HL-60 (cell line): ENCODE data around the gene SHOC2.

Source experiments
- GABPA ChIP-seq: IDR thresholded peaks from 2 replicates; pipeline ENCODE4 v1.6.1; 2012; ENCODE audit warnings: low read depth
- POLR2AphosphoS5 ChIP-seq: IDR thresholded peaks from 2 replicates; pipeline ENCODE4 v1.6.1; 2012; ENCODE audit warnings: low read depth
- TF ChIP-seq, protein P1 (sequence below): IDR thresholded peaks from one replicate; pipeline ENCODE4 v1.5.1; 2011; ENCODE audit warnings: low read length, control low read depth, inconsistent platforms; ENCODE audit not compliant: insufficient read depth
- TF ChIP-seq, protein P2 (sequence below): IDR thresholded peaks from 2 replicates; pipeline ENCODE4 v1.6.1; 2012; ENCODE audit warnings: low read depth; ENCODE audit not compliant: insufficient replicate concordance

DNA sequence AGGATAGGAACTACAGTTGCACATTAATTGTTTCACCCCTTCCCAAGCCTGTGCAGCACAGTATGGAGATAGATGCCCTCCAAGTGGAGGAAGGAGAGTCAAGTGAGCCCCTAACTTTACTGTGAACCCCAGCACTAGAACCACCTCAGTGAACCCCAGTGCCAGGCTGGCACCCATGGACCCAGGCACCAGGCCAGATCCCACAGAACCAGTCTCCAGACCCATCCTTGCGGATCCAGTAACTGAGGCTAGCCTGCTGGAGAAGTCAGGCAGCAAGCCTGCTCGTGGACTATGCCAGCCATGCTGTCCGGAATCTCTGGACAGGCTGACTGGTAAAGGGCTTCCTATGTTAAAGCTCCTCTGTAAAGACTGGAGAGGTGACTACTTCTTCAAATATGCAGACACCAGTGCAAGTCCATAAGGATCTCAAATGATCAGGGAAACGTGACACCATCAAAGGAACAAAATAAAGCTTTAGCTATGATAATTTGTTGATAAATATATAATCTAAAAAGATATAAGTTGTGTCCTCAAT is 27.7 kb downstream of the SHOC2 start:
- TF ChIP-seq, protein P1, sequence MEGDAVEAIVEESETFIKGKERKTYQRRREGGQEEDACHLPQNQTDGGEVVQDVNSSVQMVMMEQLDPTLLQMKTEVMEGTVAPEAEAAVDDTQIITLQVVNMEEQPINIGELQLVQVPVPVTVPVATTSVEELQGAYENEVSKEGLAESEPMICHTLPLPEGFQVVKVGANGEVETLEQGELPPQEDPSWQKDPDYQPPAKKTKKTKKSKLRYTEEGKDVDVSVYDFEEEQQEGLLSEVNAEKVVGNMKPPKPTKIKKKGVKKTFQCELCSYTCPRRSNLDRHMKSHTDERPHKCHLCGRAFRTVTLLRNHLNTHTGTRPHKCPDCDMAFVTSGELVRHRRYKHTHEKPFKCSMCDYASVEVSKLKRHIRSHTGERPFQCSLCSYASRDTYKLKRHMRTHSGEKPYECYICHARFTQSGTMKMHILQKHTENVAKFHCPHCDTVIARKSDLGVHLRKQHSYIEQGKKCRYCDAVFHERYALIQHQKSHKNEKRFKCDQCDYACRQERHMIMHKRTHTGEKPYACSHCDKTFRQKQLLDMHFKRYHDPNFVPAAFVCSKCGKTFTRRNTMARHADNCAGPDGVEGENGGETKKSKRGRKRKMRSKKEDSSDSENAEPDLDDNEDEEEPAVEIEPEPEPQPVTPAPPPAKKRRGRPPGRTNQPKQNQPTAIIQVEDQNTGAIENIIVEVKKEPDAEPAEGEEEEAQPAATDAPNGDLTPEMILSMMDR = no peak
- no peak for TF ChIP-seq GABPA
- TF ChIP-seq, protein P2, sequence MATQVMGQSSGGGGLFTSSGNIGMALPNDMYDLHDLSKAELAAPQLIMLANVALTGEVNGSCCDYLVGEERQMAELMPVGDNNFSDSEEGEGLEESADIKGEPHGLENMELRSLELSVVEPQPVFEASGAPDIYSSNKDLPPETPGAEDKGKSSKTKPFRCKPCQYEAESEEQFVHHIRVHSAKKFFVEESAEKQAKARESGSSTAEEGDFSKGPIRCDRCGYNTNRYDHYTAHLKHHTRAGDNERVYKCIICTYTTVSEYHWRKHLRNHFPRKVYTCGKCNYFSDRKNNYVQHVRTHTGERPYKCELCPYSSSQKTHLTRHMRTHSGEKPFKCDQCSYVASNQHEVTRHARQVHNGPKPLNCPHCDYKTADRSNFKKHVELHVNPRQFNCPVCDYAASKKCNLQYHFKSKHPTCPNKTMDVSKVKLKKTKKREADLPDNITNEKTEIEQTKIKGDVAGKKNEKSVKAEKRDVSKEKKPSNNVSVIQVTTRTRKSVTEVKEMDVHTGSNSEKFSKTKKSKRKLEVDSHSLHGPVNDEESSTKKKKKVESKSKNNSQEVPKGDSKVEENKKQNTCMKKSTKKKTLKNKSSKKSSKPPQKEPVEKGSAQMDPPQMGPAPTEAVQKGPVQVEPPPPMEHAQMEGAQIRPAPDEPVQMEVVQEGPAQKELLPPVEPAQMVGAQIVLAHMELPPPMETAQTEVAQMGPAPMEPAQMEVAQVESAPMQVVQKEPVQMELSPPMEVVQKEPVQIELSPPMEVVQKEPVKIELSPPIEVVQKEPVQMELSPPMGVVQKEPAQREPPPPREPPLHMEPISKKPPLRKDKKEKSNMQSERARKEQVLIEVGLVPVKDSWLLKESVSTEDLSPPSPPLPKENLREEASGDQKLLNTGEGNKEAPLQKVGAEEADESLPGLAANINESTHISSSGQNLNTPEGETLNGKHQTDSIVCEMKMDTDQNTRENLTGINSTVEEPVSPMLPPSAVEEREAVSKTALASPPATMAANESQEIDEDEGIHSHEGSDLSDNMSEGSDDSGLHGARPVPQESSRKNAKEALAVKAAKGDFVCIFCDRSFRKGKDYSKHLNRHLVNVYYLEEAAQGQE = no peak
- no peak for TF ChIP-seq POLR2AphosphoS5
